ENCODE data around the gene GTSE1. TPM values are rescaled to one million over a fixed set of nuclear protein-coding genes. Genes with fewer than 3 reads are reported as not detected.
"Not testable (repeated sequence)": the region's sequence is repeated elsewhere in the genome, so short reads cannot be mapped to it uniquely, and the experiment has no call there.

GTSE1 gene
- total and polyA plus RNA-seq, 2 donors = 4.4 to 14.1 TPM

GRCh38 chr22:46299101-46299500, 2.4 kb downstream of the GTSE1 start:
- DNase-seq (ENCODE audit: low read depth in 6 of 9, low spot score in 9 of 9) = no peak
- Histone ChIP-seq H3K4me1 (ENCODE audit: control insufficient read depth in 2 of 2, insufficient read depth in 2 of 2, low read length in 2 of 2) (peaks cover 19 to 42% of the 10 kb centered on the region in 2 donors), H3K4me3 (ENCODE audit: low read length in 2 of 2) (no peak overlapping the region), H3K27me3 (ENCODE audit: control insufficient read depth in 2 of 2, insufficient read depth in 1 of 2, low read length in 1 of 2) (no peaks in the 10 kb centered on the region), H3K27ac (ENCODE audit: low read depth in 1 of 2, low read length in 1 of 2) (no peak overlapping the region), H3K9me3 (ENCODE audit: control insufficient read depth in 2 of 2, insufficient read depth in 1 of 2, low read length in 1 of 2) (peaks cover 0 to 3% of the 10 kb centered on the region in 2 donors), H3K36me3 (ENCODE audit: control insufficient read depth in 2 of 2, insufficient read depth in 2 of 2, low read length in 1 of 2) (peaks cover 22 to 40% of the 10 kb centered on the region in 2 donors)
- WGBS = 99% methylated on average over 13 of the region's 13 CpGs

- 97% methylated on average over 7 of the region's 7 CpGs for WGBS
- no peak for DNase-seq (ENCODE audit: low read depth in 6 of 9, low spot score in 9 of 9)
- peaks cover 16 to 33% of the 10 kb centered on the region in 2 donors for H3K4me1 ChIP-seq (ENCODE audit: control insufficient read depth in 2 of 2, insufficient read depth in 2 of 2, low read length in 2 of 2)
- no peak overlapping the region for H3K4me3 ChIP-seq (ENCODE audit: low read length in 2 of 2)
- H3K27me3 ChIP-seq (ENCODE audit: control insufficient read depth in 2 of 2, insufficient read depth in 1 of 2, low read length in 1 of 2) = no peaks in the 10 kb centered on the region
- peaks cover 26 to 48% of the 10 kb centered on the region in 2 donors for H3K36me3 ChIP-seq (ENCODE audit: control insufficient read depth in 2 of 2, insufficient read depth in 2 of 2, low read length in 1 of 2)
- H3K27ac ChIP-seq (ENCODE audit: low read depth in 1 of 2, low read length in 1 of 2) = no peak overlapping the region
- H3K9me3 ChIP-seq (ENCODE audit: control insufficient read depth in 2 of 2, insufficient read depth in 1 of 2, low read length in 1 of 2) = peaks cover 0 to 3% of the 10 kb centered on the region in 2 donors
These were observed 3.8 kb downstream of the GTSE1 start for GRCh38 chr22:46300491-46300890.

- Histone ChIP-seq H3K27me3 (ENCODE audit: control insufficient read depth in 2 of 2, insufficient read depth in 1 of 2, low read length in 1 of 2) (no peaks in the 10 kb centered on the region), H3K9me3 (ENCODE audit: control insufficient read depth in 2 of 2, insufficient read depth in 1 of 2, low read length in 1 of 2) (no peaks in the 10 kb centered on the region), H3K36me3 (ENCODE audit: control insufficient read depth in 2 of 2, insufficient read depth in 2 of 2, low read length in 1 of 2) (peaks cover 28 to 58% of the 10 kb centered on the region in 2 donors), H3K4me1 (ENCODE audit: control insufficient read depth in 2 of 2, insufficient read depth in 2 of 2, low read length in 2 of 2) (peaks cover 0 to 9% of the 10 kb centered on the region in 2 donors), H3K27ac (ENCODE audit: low read depth in 1 of 2, low read length in 1 of 2) (no peak overlapping the region), H3K4me3 (ENCODE audit: low read length in 2 of 2) (no peak overlapping the region)
- 97% methylated on average over 7 of the region's 7 CpGs for WGBS
- DNase-seq (ENCODE audit: low read depth in 6 of 9, low spot score in 9 of 9) = no peak
These were observed 6.8 kb downstream of the GTSE1 start for GRCh38 chr22:46303347-46303965.

GRCh38 chr22:46308283-46308988, 11.8 kb downstream of the GTSE1 start:
- Histone ChIP-seq H3K4me1 (ENCODE audit: control insufficient read depth in 2 of 2, insufficient read depth in 2 of 2, low read length in 2 of 2) (no peaks in the 10 kb centered on the region), H3K27me3 (ENCODE audit: control insufficient read depth in 2 of 2, insufficient read depth in 1 of 2, low read length in 1 of 2) (no peaks in the 10 kb centered on the region), H3K36me3 (ENCODE audit: control insufficient read depth in 2 of 2, insufficient read depth in 2 of 2, low read length in 1 of 2) (peaks cover 44 to 62% of the 10 kb centered on the region in 2 donors), H3K9me3 (ENCODE audit: control insufficient read depth in 2 of 2, insufficient read depth in 1 of 2, low read length in 1 of 2) (no peaks in the 10 kb centered on the region), H3K4me3 (ENCODE audit: low read length in 2 of 2) (no peak overlapping the region), H3K27ac (ENCODE audit: low read depth in 1 of 2, low read length in 1 of 2) (no peak overlapping the region)
- DNase-seq (ENCODE audit: low read depth in 6 of 9, low spot score in 9 of 9) = no peak
- WGBS = 98% methylated on average over 23 of the region's 23 CpGs

- Histone ChIP-seq H3K4me3 (ENCODE audit: low read length in 2 of 2) (no peak overlapping the region), H3K36me3 (ENCODE audit: control insufficient read depth in 2 of 2, insufficient read depth in 2 of 2, low read length in 1 of 2) (peaks cover 45 to 57% of the 10 kb centered on the region in 2 donors), H3K27ac (ENCODE audit: low read depth in 1 of 2, low read length in 1 of 2) (no peak overlapping the region), H3K9me3 (ENCODE audit: control insufficient read depth in 2 of 2, insufficient read depth in 1 of 2, low read length in 1 of 2) (no peaks in the 10 kb centered on the region), H3K27me3 (ENCODE audit: control insufficient read depth in 2 of 2, insufficient read depth in 1 of 2, low read length in 1 of 2) (no peaks in the 10 kb centered on the region), H3K4me1 (ENCODE audit: control insufficient read depth in 2 of 2, insufficient read depth in 2 of 2, low read length in 2 of 2) (no peaks in the 10 kb centered on the region)
- no peak for DNase-seq (ENCODE audit: low read depth in 6 of 9, low spot score in 9 of 9)
- WGBS = 98% methylated on average over 15 of the region's 15 CpGs
These were observed 12.9 kb downstream of the GTSE1 start for GRCh38 chr22:46309526-46310085.

- H3K27ac ChIP-seq (ENCODE audit: low read depth in 1 of 2, low read length in 1 of 2) = no peak overlapping the region
- H3K4me1 ChIP-seq (ENCODE audit: control insufficient read depth in 2 of 2, insufficient read depth in 2 of 2, low read length in 2 of 2) = no peaks in the 10 kb centered on the region
- peaks cover 52 to 67% of the 10 kb centered on the region in 2 donors for H3K36me3 ChIP-seq (ENCODE audit: control insufficient read depth in 2 of 2, insufficient read depth in 2 of 2, low read length in 1 of 2)
- H3K9me3 ChIP-seq (ENCODE audit: control insufficient read depth in 2 of 2, insufficient read depth in 1 of 2, low read length in 1 of 2) = no peaks in the 10 kb centered on the region
- no peak overlapping the region for H3K4me3 ChIP-seq (ENCODE audit: low read length in 2 of 2)
- DNase-seq (ENCODE audit: low read depth in 6 of 9, low spot score in 9 of 9) = no peak
- H3K27me3 ChIP-seq (ENCODE audit: control insufficient read depth in 2 of 2, insufficient read depth in 1 of 2, low read length in 1 of 2) = no peaks in the 10 kb centered on the region
- WGBS = 97% methylated on average over 8 of the region's 8 CpGs
These were observed 15.4 kb downstream of the GTSE1 start for GRCh38 chr22:46312056-46312455.

GRCh38 chr22:46312848-46313247, 16.2 kb downstream of the GTSE1 start:
- not testable (repeated sequence) for H3K4me3 ChIP-seq (ENCODE audit: low read length in 2 of 2); H3K9me3 ChIP-seq (ENCODE audit: control insufficient read depth in 2 of 2, insufficient read depth in 1 of 2, low read length in 1 of 2); DNase-seq (ENCODE audit: low read depth in 6 of 9, low spot score in 9 of 9); H3K27me3 ChIP-seq (ENCODE audit: control insufficient read depth in 2 of 2, insufficient read depth in 1 of 2, low read length in 1 of 2); H3K4me1 ChIP-seq (ENCODE audit: control insufficient read depth in 2 of 2, insufficient read depth in 2 of 2, low read length in 2 of 2); H3K27ac ChIP-seq (ENCODE audit: low read depth in 1 of 2, low read length in 1 of 2)
- peaks cover 60 to 74% of the 10 kb centered on the region in 2 donors for H3K36me3 ChIP-seq (ENCODE audit: control insufficient read depth in 2 of 2, insufficient read depth in 2 of 2, low read length in 1 of 2)
- 99% methylated on average over 2 of the region's 2 CpGs for WGBS

GRCh38 chr22:46315976-46316375, 19.3 kb downstream of the GTSE1 start:
- Histone ChIP-seq H3K27me3 (ENCODE audit: control insufficient read depth in 2 of 2, insufficient read depth in 1 of 2, low read length in 1 of 2) (no peaks in the 10 kb centered on the region), H3K4me1 (ENCODE audit: control insufficient read depth in 2 of 2, insufficient read depth in 2 of 2, low read length in 2 of 2) (no peaks in the 10 kb centered on the region), H3K27ac (ENCODE audit: low read depth in 1 of 2, low read length in 1 of 2) (no peak overlapping the region), H3K36me3 (ENCODE audit: control insufficient read depth in 2 of 2, insufficient read depth in 2 of 2, low read length in 1 of 2) (peaks cover 64 to 69% of the 10 kb centered on the region in 2 donors), H3K9me3 (ENCODE audit: control insufficient read depth in 2 of 2, insufficient read depth in 1 of 2, low read length in 1 of 2) (no peaks in the 10 kb centered on the region), H3K4me3 (ENCODE audit: low read length in 2 of 2) (no peak overlapping the region)
- WGBS = 97% methylated on average over 12 of the region's 12 CpGs
- DNase-seq (ENCODE audit: low read depth in 6 of 9, low spot score in 9 of 9) = no peak

- DNase-seq (ENCODE audit: low read depth in 6 of 9, low spot score in 9 of 9) = no peak
- no peaks in the 10 kb centered on the region for H3K4me1 ChIP-seq (ENCODE audit: control insufficient read depth in 2 of 2, insufficient read depth in 2 of 2, low read length in 2 of 2)
- H3K27me3 ChIP-seq (ENCODE audit: control insufficient read depth in 2 of 2, insufficient read depth in 1 of 2, low read length in 1 of 2) = no peaks in the 10 kb centered on the region
- H3K36me3 ChIP-seq (ENCODE audit: control insufficient read depth in 2 of 2, insufficient read depth in 2 of 2, low read length in 1 of 2) = peaks cover 64 to 72% of the 10 kb centered on the region in 2 donors
- H3K9me3 ChIP-seq (ENCODE audit: control insufficient read depth in 2 of 2, insufficient read depth in 1 of 2, low read length in 1 of 2) = no peaks in the 10 kb centered on the region
- WGBS = 97% methylated on average over 20 of the region's 20 CpGs
- H3K27ac ChIP-seq (ENCODE audit: low read depth in 1 of 2, low read length in 1 of 2) = no peak overlapping the region
- no peak overlapping the region for H3K4me3 ChIP-seq (ENCODE audit: low read length in 2 of 2)
These were observed 21.0 kb downstream of the GTSE1 start for GRCh38 chr22:46317646-46318045.

Data from thymus (tissue), 11 donors.